ENCODE data around the gene KLF2.

Gene KLF2

DNA sequence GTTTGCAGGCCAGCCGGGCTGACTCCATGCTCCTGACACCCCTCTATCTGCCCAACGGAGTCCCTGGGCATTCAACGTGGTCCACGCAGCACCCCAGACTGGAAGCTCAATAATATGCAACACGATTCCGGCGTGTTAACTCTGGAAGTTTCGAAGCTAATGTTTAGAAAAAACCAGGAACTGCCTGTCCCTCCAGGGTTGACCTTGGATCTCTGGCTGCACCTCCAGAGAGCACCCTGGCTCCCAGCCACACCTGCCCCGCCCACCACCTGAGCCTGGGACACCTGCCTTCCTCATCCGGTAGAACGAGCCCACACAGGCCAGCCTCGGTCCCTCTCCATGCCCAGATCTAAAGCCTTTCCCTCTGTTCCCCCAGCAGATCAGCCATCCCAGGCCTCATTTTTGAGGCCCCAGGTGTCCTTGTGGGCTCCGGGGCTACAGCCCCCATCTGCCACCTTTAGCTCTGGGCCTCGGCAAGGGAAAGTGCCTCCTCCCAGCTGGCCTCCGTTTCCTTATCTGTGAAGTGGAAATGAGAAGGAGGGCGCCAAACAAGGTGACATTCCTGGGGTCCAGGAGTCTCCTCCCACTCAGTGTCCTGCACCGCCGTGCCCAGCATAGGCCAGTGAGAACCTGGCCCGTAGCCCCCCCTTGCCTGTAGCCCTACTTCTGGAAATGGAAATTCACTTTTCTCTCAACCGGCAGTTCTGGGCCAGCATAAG is 38.7 kb downstream of the KLF2 start:
- no peak for DNase-seq (ENCODE audit: low read depth in 2 of 3, low spot score in 1 of 3)

DNA sequence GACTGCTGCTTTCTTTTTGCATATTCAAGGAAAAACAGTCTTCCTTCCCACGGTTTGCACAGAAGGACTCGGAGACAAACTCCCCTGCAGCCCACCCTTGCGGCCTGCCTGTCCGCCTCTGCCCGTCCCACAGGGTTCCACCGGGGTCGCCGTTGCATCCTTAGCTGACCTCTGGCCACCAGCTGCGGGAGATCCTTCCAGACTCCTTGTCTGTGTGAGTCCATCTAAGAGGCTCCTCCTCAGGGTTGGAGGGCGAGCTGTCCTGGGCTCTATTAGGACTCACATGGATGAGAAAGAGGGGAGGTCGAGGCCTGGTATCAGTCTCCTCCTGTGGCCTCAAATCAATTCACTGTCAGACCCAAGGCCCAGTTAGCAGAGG is 39.2 kb downstream of the KLF2 start:
- no peak for DNase-seq (ENCODE audit: low read depth in 2 of 3, low spot score in 1 of 3)

DNA sequence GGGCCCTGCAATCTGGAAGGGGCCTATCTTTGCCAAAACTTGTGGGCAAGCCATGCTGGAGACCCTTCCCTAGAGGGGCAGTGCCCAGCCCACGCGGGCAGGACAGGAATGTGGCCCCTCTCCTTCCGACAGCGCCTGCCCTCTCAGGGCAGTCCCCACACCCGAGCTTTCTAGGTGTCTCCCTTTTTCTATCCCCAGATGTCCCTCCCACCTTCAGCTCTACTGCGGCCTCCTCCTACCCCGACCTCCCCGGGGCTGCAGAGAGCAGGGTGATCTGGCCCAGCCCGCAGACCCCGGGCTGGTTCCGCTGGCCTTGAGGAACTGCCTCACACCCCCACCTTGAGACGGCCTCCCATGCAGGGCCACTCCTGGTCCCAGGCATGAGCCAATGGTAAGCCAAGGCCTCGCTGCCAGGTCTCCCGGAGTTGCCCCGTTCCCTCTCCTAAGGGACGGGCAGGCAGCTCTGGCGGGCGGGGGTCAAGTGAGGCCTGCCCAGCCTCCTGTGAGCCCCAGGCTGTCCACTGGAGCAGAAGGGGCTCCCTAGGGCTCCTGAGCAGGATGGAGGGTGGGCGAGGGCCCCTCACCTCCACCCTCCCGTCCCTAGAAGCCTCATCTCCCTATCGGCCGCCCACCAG is 39.7 kb downstream of the KLF2 start:
- DNase-seq (ENCODE audit: low read depth in 2 of 3, low spot score in 1 of 3) = no peak

DNA sequence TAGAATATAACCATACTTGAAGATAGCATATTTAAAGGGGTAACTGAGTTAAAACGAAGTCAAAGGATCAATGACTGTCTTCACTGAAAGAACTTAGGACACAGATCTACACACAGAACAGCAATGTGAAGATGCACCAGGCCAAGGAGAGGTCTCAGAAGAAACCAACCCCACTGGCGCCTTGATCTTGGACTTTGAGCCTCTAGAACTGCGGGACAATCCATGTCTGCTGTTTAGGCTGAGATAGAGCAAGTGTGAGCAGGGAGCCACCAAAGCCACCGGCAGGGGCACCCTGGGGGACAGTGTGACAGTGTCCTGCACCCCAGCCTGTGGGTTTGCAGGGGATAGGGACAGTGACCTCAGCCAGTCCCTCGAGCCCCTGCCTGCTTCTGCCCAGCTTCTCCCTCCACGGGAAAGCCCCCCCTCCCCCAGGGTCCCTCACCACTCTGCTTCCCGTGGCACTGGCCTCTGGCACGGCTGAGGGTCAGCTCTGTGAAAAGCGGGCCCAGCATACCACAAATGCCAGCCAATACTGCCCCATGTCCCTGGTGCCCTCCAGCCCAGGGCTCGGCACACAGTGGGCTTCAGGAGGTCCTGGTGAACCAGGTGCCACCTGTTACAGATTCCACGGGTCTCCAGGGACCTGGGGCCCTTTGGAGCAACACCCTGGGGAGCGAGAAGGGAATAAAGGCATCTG is 40.8 kb downstream of the KLF2 start:
- no peak for DNase-seq (ENCODE audit: low read depth in 2 of 3, low spot score in 1 of 3)

DNA sequence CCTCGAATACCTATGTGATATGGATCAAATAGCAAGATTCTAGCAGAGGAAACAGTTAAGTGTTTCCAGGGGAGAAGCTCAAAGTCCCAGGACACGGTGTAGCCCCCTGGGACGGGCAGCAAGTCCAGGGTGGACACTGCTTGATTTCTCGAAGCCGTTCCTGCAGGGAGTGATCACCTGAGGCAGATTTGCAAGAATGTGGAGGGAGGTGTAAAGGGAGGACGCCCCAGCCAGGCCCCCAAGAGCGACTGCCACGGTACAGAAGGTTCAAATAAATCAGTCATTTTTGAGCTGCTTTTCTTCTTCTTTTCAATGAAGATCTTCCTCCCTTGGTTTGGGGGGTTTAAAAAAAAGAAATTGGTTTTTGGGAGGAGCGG is 41.4 kb downstream of the KLF2 start:
- no peak for DNase-seq (ENCODE audit: low read depth in 2 of 3, low spot score in 1 of 3)

DNA sequence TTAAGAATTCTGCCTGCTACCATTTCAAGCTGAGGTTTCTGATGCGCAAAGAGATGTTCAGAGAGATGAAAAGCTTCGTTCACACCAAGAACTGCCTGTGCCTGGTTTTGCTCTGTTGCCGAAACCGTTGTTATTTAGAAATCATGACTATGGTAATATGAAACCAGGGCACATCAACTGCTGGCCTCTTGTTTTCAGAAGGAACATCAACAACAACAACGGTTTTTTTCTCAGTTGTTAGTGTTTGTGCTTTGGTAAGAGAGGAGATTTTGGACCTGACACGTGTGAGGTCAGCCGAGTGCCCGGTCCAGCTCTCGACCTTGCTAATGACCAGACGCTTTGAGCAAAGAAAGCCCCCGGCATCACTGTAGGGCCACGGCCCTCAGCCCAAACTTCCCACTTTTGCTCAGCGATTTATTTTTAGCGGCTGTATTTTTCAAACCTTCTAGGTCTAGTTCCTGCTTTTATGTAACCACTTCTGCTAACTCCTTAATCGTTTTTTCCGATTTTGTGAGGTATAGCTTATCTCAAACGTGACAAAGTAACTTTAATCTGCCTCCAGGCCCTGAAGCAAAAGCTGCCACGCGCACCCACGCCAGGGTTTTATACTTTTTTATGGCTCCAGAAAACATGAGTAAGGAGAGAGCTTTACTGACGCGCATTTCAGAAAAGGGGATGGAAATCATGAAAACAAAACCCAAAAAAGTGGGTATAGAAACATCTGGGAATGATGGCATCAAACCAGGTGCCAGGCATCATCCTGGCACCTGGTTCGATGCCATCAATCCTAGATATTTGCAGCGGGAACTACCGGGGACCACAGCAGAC is 42.0 kb downstream of the KLF2 start:
- DNase-seq (ENCODE audit: low read depth in 2 of 3, low spot score in 1 of 3) = no peak

DNA sequence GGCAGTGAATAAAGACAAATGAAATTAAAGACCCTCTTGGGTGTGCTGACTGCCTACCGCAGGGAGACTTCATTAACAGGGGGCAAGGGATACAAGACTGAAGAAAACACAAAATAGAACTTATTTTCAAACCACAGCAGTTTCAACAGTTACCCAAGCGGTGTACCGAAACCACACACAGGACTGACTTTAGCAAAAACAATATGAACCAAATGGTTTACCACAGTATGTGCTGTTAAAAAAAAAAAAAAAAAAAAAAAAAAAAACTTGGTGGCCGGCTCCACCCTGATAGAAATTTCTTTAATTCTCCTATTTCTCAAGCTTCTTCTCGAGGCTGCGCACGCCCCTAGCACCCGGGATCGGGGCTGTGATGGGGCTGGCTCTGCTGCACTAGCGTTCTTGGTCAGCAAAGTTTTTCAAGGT is 42.6 kb downstream of the KLF2 start:
- DNase-seq (ENCODE audit: low read depth in 2 of 3, low spot score in 1 of 3) = peak in 1 of 3 donors; percentile 33

DNA sequence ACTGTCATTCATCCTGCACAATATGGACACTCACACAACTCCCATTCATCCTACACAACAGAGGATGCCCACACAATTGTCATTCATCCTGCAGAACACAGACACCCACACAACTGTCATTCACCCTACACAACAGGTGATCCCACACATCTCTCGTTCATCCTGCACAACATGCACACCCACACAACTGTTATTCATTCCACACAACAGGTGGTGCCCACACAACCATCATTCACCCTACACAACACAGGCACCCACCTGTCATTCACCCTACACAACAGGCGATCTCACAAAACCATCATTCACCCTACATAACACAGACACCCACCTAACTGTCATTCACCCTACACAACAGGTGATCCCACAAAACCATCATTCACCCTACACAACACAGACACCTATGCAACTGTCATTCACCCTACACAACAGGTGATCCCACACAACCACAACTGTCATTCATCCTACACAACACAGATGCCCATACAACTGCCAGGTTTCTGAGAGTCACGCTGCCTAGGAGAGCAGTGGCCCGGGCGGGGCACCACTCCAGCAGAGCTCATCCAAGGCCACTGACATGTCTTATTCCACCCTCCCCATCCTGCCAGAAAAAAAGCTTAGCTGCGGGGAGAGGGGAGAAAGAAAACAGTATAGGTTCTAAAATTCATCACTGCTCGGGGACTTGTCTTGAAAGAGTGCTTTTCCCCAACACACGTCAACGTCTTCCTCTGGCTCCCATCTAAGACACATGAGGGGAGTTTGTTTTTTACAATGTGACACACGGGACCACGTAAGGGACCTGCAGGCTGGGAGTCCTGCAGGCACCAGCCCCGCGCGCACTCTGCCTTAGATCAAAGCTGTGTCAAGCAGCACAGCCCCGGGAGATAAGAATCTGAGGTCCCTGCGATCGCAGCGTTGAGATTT is 44.0 kb downstream of the KLF2 start:
- no peak for DNase-seq (ENCODE audit: low read depth in 2 of 3, low spot score in 1 of 3)

DNA sequence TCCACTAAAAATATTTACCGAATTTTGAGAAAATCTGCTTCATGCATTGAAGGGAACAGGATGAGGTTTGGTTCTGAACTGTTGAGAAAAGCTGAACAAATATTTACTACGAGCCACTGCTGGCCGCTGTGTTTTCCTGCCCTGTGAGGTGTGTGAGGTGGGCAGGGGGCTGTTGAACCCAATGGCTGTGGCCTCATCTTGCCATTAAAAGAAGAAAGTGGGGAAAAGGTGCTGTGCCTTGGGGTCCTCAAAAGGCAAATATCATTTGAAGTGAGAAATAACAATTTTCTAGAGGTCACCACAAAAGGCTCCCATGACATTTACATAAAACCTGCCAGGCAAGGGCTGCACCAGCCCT is 44.7 kb downstream of the KLF2 start:
- no peak for DNase-seq (ENCODE audit: low read depth in 2 of 3, low spot score in 1 of 3)

DNA sequence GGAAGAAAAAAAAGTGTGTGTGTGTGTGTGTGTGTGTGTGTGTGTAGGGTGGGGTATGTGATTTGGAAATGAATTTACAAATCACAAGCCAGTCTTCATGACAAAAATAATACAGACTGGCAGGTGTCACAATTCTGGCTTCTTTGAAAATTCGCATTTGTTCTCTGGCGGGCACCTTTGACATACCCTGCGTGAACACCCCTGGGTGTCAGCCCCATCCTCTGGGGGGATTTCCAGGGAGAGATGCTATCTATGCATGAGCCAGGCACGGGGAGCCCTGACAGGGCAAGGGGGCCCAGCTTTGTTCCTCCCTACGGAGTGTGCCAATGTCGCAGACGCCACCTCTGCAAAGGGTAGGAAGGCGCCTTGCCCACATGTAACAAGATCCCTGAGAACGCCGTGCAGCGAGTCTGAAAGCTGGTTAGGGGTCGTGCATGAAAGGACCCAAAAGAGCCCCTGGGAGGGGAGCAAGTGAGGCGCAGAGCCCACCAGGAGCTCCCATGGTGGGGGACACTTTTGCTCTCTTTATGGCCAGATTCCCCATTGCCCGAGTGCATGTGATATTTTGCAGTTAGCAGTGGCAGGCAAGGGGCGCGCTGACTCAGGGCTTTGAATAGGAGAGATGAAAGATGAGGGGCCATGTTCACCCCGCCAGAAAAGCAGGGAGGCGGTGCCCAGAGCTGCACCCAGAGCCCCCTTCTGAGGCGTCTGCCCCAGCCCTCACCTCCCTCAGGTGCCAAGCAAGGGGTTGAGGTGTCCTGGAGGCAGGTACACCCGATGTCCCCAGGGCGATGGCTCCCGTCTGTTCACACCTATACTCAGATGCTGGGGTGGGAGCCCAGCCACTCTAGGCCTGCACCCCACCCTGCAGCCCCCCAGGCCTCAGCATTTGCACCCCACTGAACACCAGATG is 45.3 kb downstream of the KLF2 start:
- DNase-seq (ENCODE audit: low read depth in 2 of 3, low spot score in 1 of 3) = no peak

DNA sequence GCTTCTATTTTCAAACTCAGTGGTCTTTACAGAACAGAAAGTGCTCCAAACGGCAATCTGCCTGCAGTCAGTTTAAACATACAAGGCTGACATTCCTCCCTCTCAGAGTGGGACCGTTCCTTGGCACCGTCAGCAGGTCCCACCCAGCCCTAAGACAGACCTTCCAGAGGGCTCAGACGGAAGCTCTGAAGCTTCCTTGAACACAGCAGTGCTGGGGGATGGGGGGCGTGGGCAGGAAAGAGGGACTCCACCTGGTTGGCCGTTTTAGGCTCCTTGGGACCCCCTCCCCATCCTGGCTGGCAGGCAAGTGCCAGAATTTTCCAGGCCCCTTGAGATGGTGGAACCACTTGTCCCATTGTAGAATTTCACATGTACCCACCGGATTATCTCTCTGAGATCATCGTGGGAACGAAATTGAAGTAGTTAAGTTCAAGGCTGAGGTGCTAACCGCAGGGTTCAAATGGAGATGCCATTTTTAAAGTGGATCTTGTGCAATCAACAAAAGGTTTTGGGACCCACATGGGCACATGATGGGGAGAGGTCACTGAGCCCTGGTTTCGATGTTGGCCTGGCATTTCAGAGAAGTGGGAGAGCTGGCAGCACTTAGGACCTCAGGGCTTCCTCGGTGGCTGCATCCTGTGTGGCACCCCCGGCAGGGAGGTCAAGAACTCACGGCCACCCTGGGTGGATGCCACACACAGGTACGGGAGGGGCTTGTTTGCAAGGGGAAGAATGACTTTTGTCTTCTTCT is 46.2 kb downstream of the KLF2 start:
- DNase-seq (ENCODE audit: low read depth in 2 of 3, low spot score in 1 of 3) = no peak

DNA sequence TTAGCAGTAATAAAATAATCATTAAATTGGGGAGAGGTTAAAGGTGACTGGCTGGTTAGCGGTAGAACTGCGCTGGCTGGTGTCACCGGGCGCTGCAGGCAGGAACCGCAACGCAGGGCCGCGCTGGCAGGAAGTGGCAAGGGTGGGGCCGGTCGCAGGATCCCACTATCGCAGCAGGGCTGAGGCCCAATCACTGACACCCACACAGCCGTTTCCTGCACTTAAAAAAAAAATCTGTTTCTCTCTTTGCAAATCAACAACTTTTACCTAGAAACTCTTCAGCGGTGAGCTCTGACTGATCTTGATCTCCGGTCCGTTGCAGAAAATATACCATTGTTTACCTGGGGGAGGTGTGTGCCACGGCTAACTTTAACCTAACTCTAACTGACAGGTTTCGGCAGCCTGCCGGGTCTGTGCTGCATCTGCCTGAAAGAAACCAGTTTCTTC is 46.9 kb downstream of the KLF2 start:
- peak; percentile 69 to 74 (median 73) for DNase-seq (ENCODE audit: low read depth in 2 of 3, low spot score in 1 of 3)

DNA sequence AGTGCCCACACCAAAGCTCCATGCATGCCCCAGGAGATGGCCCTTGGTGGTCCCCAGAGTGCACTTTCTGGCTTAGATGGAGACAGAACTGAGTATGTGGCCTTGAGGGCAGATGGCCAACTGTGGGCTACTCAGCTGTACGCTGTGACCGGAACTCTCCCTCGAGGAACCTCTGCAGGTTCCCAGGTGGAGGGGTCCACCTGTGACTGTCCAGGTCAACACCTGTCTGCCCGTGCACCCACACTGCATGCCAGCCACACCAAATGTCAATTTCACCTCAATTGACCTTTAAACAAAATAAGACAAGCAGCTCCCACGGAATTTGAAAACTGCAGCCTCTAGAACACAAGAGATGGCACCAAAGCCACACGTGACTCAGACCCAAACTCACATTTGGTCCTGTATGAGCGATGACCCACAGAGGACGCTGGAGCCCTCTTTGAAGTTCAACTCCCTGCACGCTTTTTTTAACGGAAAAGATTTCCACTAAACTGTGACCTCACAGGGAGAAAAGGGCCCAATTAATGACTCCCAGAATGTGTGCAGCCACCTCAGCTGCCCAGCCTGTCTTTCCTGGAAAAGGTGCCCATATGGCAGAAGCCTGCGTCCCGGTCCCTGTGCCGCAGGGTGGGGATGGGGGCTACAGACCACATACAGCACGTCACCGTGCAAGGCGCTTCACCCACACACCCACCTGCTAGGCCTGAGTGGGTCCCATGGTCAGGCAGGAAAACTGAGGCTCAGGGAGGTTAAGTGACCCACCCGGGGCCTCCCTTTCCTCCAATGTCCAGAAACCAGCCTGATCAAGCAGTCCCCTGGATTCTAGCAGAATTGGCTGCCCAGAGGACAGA is 47.7 kb downstream of the KLF2 start:
- no peak for DNase-seq (ENCODE audit: low read depth in 2 of 3, low spot score in 1 of 3)

DNA sequence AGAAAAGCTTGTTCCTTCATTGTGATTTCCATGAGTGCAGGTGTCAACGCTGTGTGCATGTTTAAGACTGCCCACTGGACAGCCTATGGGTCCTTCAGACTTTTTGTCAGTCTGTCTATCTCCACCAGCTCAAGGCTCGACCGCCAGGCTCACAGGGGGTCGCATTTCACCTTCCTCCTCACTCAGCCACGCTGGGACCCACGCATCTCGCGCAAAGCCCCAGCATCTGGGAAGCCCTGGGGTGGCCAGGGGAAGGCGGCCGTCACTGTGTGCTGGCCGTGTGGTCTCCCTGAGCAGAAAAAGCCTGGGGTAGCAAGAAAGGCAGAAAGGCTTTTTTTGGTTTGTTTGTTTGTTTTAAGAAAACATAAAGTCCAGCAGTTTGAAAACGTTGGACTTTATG is 48.5 kb downstream of the KLF2 start:
- DNase-seq (ENCODE audit: low read depth in 2 of 3, low spot score in 1 of 3) = no peak

DNA sequence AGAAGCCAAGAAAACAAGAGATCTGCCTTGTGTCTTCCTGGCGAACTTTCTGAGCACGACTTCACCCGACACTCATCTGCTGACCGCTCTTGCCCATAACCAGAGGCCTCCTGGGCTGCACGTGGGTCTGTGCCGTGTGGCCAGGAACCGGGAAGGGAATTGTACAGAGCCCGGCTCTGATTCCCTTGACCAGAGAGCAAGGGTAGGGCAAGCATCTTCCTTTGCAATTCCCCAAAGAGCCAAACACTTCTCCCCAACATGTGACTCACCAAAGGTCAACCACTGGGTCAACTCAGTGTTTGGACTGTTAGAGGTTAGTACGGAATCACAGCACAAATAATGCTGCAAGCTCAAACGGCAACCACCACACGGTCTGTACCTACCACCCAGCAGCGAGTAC is 48.9 kb downstream of the KLF2 start:
- no peak for DNase-seq (ENCODE audit: low read depth in 2 of 3, low spot score in 1 of 3)

DNA sequence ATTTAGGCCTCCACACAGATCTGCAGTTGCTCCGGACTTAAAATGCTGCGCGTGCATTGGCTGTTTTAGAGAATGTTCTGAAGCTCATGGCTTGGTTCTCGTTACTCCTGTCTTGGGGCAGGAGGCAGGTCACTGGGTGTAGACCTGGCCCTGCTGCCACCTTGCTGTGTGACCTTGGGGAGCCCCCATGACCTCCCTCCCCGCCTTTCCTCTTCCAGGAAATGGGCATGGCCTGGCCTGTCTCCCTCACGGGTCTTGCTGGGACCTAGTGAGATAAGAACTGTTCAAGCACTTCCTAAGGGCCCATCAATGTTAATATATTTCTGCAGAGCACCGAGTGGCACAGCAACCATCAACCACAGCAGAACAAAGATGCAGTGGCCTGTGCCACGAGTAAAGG is 49.4 kb downstream of the KLF2 start:
- DNase-seq (ENCODE audit: low read depth in 2 of 3, low spot score in 1 of 3) = no peak

DNA sequence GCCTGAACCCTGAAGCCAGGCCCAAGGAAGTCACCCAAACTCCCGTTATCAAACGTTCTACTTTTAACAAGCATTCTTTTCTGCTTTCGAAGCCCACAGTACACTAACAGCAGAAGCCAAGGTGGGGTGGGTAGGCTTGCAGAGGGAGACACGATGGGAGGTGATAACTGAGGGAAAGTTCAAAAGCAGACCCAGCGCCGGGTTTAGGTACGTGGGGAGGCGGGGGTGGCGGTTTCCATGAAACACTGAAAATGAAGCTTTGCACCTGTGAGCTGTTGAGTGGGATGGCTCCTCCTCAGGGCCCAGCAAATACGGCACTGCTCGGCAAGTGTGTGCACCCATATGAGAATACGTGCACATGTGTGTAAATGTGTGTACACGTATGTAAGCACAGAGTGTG is 49.8 kb downstream of the KLF2 start:
- no peak for DNase-seq (ENCODE audit: low read depth in 2 of 3, low spot score in 1 of 3)
